Hippocampal formation (tissue), 2 donors: ENCODE data around the gene PODNL1.
"Not testable (repeated sequence)": the region's sequence is repeated elsewhere in the genome, so short reads cannot be mapped to it uniquely, and the experiment has no call there.

Source experiments
- DNase-seq, 2 donors: peaks; one replicate each; lab custom pipeline; 2025; lab: John Stamatoyannopoulos, UW

Gene PODNL1

DNA sequence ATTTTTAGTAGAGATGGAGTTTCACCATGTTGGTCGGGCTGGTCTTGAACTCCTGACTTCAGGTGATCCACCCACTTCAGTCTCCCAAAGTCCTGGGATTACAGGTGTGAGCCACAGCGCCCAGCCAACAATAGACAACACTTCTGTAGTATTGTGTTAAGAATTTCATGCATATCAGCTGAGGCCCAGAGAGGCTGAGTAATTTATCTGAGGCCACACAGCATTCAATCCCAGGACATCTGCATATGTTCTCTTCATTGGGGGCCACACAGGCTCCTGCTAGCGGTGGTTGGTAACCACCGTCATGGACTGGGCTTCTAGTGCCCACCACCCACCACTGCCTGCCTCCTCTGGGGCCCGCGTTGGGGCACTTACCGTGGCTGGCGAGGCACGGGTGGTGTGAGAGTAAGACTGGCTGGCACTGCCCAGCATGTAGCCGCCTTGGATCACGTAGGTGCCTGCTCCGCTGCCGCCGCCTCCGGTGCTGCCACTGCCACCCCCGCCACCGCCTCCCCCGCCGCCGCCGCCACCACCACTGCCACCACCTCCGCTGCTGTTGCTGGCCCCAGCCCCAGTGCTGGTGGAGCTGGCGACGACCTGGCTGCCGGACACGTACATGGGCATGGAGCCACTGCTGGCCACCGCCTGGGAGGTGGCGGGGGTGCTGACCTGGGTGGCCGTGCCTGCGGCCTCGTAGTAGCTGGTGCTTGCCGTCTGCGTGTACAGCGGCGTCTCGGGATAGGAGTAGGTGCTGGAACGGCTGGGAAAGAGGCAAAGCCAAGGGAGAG lies 34.3 kb upstream of the PODNL1 start:
- DNase-seq, result no peak

- not testable (repeated sequence) for DNase-seq
Observed at GRCh38 chr19:13971868-13972267, 33.7 kb upstream of the PODNL1 start.

- DNase-seq, result no peak
Observed at GRCh38 chr19:13969897-13970296, 31.7 kb upstream of the PODNL1 start.

DNA sequence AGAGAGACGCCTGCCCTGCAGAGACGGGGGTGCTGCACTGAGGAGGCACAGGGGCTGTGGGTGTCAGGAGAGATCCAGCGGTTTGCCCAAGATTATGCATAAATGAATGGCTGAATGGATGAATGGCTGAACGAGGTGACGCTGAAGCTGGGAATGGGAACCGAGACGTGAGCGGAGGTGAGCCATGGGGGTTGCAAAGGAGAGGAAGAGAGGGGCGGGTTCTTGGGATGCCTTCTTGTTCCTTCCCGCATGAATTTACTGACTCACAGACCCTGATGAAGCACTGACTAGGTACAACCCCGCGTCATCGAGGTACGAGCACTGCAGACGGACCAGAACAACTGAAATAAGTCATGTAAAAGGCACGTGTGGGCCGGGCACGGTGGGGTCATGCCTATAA lies 30.8 kb upstream of the PODNL1 start:
- no peak for DNase-seq

GRCh38 chr19:13968383-13968935 lies 30.2 kb upstream of the PODNL1 start:
- DNase-seq, result no peak

DNA sequence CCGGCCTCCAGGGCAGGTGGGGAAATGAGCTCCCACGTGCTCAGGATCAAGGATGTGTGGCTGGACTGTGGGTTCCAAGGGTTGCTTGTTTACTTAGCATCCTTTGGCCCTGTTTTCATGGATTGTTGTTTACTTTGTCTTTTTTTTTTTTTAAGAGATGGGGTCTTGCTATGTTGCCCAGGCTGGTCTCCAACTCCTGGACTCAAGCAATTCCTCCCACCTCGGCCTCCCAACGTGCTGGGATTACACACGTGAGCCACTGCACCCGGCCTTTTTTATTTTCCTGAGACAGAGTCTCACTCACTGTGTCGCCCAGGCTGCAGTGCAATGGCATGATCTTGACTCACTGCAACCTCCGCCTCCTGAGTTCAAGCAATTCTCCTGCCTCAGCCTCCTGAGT lies 29.0 kb upstream of the PODNL1 start:
- not testable (repeated sequence) for DNase-seq

DNA sequence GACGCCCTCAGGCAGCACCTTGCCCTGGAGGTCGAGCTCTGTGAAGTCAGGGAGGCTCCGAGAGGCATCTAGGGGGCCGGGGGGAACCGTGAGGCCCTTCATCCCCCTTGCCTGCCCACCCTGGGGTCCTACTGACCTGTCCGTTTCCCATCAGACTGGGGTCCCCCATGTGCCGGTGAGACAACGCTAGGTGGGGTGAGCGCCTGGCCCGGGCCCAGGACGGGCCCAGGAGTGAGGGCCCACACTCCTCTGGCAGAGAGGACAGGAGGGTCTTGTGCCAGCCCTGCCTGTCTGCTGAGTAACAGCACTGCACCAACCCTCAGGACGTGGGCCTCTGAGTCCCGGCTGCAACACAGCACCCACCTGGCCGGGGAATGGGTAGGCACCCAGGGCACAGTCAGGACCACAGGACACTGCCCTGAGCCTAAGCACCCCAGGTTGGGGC lies 28.5 kb upstream of the PODNL1 start:
- no peak for DNase-seq

- no peak for DNase-seq
Observed at GRCh38 chr19:13965926-13966683, 27.9 kb upstream of the PODNL1 start.

- DNase-seq, result no peak
Observed at GRCh38 chr19:13965377-13965896, 27.2 kb upstream of the PODNL1 start.

DNA sequence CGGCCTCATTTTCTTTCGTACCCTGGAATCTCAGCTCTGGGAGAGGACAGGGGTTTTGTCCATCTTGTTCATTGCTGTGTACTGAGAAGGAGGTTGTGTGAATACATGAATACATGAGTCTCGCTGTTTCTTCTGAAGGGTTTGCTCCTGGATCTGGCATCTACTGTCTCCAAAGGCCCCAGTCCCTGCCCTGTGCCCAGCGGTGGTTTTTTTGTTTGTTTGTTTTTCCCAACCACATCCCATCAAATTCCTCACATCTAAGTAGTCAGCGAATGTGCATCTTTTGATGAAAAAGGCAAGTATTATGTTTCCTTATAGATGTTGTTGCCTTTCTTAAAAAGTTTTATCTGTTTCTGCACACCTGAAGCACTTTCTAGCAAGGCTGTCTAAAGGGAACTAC lies 26.6 kb upstream of the PODNL1 start:
- no peak for DNase-seq

DNA sequence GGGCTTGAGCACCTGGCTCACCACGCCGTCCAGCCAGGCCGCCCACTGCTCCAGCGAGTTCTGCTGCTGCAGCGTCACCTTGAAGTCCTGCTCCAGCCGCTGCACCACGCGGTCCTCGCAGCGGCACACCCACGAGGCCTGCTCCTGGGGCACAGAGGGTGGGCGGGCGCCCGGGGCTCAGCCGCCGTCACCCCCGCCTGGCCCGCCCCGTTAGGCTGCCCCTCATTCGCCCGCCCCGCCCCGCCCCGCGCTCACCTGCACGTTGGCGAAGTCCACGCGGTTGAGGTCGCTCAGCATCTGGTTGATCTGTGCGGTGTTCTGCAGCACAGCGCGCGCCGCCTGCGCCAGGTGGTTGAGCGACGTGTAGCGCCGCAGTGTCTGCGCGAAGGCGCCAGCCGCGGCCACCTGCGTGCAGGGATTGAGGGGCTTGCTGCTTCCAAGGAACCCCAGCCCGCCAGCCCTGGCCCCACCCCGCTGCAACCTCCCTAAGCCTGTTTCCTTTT lies 25.4 kb upstream of the PODNL1 start:
- DNase-seq, result no peak

DNA sequence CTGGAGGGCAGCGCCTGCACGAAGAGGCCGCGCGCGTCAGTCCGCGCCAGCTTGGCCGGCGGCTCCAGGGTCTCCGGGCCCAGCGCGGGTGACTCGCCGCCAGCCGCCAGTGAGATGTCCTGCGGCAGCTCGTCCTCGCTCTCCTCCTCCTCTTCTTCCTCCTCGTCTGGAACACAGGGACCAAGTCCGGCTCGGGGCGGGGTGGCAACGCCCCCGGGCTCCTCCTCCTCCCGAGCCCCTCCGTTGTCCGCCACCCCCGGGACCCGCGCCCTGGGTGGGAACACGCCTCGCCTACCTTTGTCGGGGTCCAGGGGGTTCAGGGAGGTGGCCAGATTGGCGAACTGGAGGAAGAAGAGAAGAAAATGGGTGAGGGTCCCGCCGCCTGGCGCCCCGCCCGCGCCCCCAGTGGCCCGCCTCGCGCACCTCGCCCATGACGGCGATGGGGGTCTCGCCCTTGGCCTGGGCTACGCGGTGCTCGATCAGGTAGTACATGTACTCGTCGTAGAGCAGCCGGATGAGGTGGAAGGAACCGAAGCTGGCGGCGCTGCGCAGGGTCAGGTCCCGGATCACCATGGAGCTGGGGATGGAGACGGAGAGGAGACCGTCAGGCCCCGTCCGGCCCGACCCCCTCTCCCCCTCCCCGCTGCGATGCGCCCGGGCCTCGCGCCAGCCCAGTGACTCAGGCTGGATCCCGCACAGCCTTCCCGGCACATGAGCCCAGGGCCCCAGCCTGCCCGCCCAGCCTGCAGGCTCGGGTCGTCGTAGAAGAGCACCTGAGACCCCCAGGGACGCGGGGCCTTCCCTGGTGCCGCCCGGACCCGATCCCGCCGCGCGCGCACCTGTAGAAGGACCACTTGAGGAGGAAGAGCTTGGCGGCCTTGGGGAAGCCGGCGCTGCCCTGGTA lies 24.7 kb upstream of the PODNL1 start:
- DNase-seq, result no peak

- DNase-seq, result no peak
Observed at GRCh38 chr19:13961826-13962698, 23.8 kb upstream of the PODNL1 start.

DNA sequence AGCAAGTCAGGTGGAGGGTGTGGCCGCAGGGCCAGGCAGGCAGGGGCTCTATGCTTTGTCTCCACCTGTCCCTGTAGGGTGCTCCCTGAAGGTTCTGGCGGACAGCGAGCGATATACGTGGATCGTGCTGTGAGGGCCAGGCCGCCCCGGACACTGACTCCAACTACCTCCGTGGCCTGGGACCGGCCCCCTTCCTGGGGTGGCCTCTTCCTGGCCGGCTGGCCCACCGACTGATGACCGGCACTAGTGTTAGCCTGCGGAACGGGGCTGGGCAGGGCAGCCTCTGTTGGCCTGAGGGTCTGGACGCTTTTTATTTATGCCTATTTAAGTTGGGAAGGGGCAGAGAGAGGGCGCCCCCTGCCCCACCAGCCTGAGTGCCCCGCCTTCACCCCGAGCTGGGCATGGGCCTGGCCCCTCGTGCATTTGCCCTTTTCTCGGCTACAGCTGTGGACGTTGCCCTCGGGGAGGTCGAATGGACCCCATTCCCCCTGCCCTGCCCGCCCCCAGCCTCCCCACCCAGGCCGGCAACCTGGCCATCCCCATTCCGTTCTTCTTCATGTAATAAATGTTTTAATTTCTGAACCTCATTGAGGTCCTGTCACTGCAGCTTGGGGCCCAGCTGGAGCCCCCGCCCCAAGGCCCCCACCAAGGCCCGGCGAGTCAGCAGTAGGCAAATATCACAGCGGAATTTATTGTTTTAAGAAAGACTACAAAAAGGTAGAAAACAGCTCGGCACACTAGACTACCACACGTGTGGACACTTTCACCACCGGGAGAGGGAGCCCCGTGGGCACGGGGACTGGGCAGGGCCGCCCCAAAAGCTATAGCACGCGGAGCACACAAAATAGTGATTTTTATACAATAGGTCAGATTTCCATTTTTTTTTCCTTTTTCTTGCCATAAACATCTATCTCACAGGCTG lies 22.9 kb upstream of the PODNL1 start:
- DNase-seq, result no peak

DNA sequence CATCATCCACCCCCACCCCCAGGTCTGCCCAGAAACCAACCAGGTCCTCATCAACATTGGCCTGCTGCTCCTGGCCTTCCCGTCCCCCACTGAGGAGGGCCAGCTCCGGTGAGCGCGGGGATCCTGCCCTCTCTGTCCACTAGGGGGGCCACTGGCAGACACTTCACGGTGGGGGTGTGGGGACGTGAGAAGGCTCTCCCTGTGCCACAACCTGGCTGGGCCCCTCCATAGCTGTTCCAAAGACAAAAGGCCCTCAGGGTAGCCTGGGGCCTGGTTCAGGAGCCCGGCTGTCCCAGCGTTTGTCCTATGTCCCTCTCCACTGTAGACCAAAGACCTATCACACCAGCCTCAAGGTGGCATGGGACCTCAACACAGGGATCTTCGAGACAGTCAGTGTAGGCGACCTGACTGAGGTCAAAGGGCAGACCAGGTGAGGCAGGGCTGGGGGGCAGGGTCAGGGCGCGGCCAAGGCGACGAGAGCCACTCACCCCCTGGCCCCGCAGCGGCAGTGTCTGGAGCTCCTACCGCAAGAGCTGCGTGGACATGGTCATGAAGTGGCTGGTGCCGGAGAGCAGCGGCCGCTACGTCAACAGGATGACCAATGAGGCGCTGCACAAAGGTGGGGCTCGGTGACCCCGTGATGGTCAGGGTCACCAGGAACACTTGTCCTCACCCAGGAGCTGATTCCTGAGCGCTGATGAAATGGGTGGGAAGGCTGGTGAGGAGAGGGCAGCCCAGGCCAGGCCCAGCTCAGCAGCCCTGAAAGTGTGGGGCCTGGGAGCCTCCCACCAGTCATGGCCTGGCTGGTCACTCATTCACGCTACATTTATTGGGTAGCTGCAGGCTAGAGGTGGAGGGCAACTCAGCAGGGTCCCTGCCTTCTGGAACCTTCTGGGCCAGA lies 22.0 kb upstream of the PODNL1 start:
- DNase-seq, result no peak

- DNase-seq, result no peak
Observed at GRCh38 chr19:13959141-13959961, 21.1 kb upstream of the PODNL1 start.

DNA sequence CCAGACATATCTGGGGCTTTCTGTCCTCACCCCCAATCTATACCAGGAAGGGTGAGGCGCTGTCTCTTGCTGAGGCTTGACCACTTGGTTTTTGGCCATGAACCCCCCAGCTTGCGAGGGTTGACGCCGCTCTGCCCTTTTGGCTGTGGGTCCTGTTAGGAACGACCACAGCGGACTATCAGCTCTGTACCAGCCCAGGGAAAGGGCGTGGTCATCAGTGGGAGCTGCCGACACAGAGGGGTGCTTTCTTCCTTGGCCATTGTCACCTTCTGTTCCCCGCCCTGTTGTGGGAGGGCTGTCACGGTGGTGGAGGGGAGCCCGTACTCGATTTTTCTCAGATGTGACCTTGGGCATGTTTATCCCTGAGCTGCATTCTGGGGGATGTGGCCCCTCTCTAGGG lies 19.8 kb upstream of the PODNL1 start:
- DNase-seq, result no peak
